ENCODE measurements around the gene HBB.
"Not testable (repeated sequence)": the region's sequence is repeated elsewhere in the genome, so short reads cannot be mapped to it uniquely, and the experiment has no call there.

Gene HBB

DNA sequence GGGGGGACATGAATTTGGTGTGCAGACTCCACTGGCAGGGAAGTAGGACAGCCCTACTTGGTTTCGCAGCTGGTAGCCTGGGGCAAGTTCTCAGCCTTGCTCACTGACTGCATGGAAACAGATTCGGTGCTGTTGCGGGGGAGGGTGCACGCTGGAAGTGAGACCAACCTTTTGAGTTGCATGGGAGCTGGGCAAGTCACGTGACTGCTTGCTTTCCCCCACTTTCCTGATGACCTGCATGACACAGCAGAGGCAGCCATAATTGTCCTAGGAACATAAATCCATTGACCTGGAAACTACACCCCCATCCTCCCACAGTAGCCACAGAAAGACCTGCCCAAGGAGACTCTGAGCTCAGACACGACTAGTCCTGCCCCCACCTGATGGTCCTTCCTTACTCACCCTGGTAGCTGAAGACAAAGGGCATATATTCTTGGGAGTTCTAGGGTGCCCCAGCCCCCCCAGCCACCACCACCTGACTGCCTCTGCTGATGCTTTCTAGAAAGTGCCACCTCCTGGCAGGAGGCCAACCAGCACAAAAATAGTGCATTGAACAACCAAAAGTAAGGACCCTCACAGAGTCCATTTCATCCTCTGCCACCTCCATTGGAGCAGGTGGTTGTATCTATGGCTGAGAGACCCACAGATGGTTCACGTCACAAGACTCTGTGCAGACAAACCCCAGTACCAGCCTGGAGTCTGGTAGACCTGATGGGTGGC is 31.8 kb upstream of the HBB start:
- no peaks in the 10 kb centered on the region for H4K20me1 ChIP-seq (ENCODE audit: insufficient read depth, low read length)
- H3K9me3 ChIP-seq (ENCODE audit: insufficient read depth, low read length), result peaks cover 3% of the 10 kb centered on the region; the same call in 1 of the 2 replicates
- no peaks in the 10 kb centered on the region for H3K27me3 ChIP-seq (ENCODE audit: low read depth, low read length)
- no peaks in the 10 kb centered on the region for H3K4me1 ChIP-seq (ENCODE audit: low read length)
- no peak overlapping the region for H2AFZ ChIP-seq (ENCODE audit: low read depth, low read length)
- H3K4me2 ChIP-seq (ENCODE audit: low read length), result no peak overlapping the region
- H3K4me3 ChIP-seq (ENCODE audit: low read length), result no peak overlapping the region
- H3K79me2 ChIP-seq (ENCODE audit: low read length), result no peaks in the 10 kb centered on the region
- H3K9ac ChIP-seq (ENCODE audit: low read length), result no peak overlapping the region
- no peak for TF ChIP-seq EZH2phosphoT487 (IDR thresholded peaks at IDR 0.05; ENCODE audit: low read depth)
- TF ChIP-seq, protein P1, sequence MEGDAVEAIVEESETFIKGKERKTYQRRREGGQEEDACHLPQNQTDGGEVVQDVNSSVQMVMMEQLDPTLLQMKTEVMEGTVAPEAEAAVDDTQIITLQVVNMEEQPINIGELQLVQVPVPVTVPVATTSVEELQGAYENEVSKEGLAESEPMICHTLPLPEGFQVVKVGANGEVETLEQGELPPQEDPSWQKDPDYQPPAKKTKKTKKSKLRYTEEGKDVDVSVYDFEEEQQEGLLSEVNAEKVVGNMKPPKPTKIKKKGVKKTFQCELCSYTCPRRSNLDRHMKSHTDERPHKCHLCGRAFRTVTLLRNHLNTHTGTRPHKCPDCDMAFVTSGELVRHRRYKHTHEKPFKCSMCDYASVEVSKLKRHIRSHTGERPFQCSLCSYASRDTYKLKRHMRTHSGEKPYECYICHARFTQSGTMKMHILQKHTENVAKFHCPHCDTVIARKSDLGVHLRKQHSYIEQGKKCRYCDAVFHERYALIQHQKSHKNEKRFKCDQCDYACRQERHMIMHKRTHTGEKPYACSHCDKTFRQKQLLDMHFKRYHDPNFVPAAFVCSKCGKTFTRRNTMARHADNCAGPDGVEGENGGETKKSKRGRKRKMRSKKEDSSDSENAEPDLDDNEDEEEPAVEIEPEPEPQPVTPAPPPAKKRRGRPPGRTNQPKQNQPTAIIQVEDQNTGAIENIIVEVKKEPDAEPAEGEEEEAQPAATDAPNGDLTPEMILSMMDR (IDR thresholded peaks at IDR 0.05; ENCODE audit: low read depth, low read length), result no peak
- no peaks in the 10 kb centered on the region for H3K36me3 ChIP-seq (replicated peaks; ENCODE audit: low read depth, low read length)
- no peak overlapping the region for H3K27ac ChIP-seq (ENCODE audit: low read length)

DNA sequence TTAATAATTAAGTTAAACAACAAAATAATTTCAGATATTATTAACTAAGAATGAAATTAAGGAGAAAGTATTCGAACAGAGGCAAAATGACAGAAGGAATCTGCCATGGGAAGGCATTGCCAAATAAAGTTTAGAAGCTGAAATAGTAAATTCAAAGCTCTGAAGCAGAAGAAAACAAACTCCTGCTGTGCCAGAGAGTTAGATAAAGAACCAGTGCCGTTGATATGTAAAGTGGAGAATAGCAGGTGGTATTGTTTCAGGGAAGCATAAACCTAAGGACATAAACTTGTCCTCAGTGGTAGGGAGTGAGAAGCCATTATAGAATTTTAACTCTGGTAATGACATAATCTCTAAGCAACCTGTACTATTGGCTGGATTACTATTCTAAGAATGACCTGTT is 30.4 kb upstream of the HBB start:
- Histone ChIP-seq H3K27me3 (ENCODE audit: low read depth, low read length) (peaks cover 6% of the 10 kb centered on the region), H3K79me2 (ENCODE audit: low read length) (no peaks in the 10 kb centered on the region), H3K9ac (ENCODE audit: low read length) (no peak overlapping the region), H3K4me2 (ENCODE audit: low read length) (no peak overlapping the region), H3K4me1 (ENCODE audit: low read length) (no peaks in the 10 kb centered on the region), H3K4me3 (ENCODE audit: low read length) (no peak overlapping the region), H3K36me3 (replicated peaks; ENCODE audit: low read depth, low read length) (no peaks in the 10 kb centered on the region), H3K27ac (ENCODE audit: low read length) (no peak overlapping the region), H2AFZ (ENCODE audit: low read depth, low read length) (no peak overlapping the region), H4K20me1 (ENCODE audit: insufficient read depth, low read length) (no peaks in the 10 kb centered on the region), H3K9me3 (ENCODE audit: insufficient read depth, low read length) (peaks cover 3% of the 10 kb centered on the region; the same call in 1 of the 2 replicates)
- TF ChIP-seq, protein P1 (IDR thresholded peaks at IDR 0.05; ENCODE audit: low read depth, low read length), result no peak
- TF ChIP-seq EZH2phosphoT487 (IDR thresholded peaks at IDR 0.05; ENCODE audit: low read depth), result no peak

DNA sequence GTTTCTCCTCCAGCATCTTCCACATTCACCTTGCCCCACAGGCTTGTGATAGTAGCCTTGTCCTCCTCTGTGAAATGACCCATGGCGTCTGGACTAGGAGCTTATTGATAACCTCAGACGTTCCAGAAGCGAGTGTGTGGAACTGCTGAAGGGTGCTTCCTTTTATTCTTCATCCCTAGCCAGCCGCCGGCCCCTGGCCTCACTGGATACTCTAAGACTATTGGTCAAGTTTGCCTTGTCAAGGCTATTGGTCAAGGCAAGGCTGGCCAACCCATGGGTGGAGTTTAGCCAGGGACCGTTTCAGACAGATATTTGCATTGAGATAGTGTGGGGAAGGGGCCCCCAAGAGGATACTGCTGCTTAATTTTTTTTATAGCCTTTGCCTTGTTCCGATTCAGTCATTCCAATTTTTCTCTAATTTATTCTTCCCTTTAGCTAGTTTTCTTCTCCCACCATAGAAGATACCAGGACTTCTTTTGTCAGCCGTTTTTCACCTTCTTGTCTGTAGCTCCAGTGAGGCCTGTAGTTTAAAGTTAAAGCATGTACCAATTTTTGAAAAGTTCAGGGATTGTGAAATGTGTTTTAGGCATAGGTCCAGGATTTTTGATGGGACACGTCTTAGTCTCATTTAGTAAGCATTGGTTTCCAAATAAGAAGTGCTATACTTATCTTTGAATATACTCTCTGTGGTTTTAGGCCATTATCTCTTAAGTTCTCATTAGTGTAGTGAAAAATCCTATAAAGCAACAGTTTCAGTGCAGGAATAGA is 28.0 kb upstream of the HBB start, which contains the start of gene HBG2:
HBG2 (minus strand) TSS at position 136 of the 768 bp plus-strand sequence; CDS start at position 83, 53 bp downstream.
- H3K27me3 ChIP-seq (ENCODE audit: low read depth, low read length), result peaks cover 12% of the 10 kb centered on the region
- H3K9me3 ChIP-seq (ENCODE audit: insufficient read depth, low read length); H2AFZ ChIP-seq (ENCODE audit: low read depth, low read length); H3K4me2 ChIP-seq (ENCODE audit: low read length); H3K27ac ChIP-seq (ENCODE audit: low read length); H3K4me3 ChIP-seq (ENCODE audit: low read length); H3K79me2 ChIP-seq (ENCODE audit: low read length); H4K20me1 ChIP-seq (ENCODE audit: insufficient read depth, low read length); H3K4me1 ChIP-seq (ENCODE audit: low read length); H3K9ac ChIP-seq (ENCODE audit: low read length); H3K36me3 ChIP-seq (replicated peaks; ENCODE audit: low read depth, low read length): not testable (repeated sequence)

DNA sequence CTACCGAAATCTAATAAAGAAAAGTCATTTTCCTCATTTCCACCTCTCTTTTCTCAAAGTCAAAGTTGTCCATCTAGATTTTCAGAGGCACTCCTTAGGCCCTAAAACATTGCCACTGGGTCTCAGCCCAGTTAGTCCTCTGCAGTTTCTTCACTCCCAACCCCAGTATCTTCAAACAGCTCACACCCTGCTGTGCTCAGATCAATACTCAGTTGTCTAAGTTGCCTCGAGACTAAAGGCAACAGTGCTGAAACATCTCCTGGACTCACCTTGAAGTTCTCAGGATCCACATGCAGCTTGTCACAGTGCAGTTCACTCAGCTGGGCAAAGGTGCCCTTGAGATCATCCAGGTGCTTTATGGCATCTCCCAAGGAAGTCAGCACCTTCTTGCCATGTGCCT is 27.2 kb upstream of the HBB start:
- not testable (repeated sequence) for H3K9ac ChIP-seq (ENCODE audit: low read length); H2AFZ ChIP-seq (ENCODE audit: low read depth, low read length); H3K4me1 ChIP-seq (ENCODE audit: low read length); H3K27ac ChIP-seq (ENCODE audit: low read length); H3K9me3 ChIP-seq (ENCODE audit: insufficient read depth, low read length); H3K4me2 ChIP-seq (ENCODE audit: low read length); H3K79me2 ChIP-seq (ENCODE audit: low read length); H3K4me3 ChIP-seq (ENCODE audit: low read length); H4K20me1 ChIP-seq (ENCODE audit: insufficient read depth, low read length); H3K36me3 ChIP-seq (replicated peaks; ENCODE audit: low read depth, low read length)
- H3K27me3 ChIP-seq (ENCODE audit: low read depth, low read length), result peaks cover 12% of the 10 kb centered on the region

DNA sequence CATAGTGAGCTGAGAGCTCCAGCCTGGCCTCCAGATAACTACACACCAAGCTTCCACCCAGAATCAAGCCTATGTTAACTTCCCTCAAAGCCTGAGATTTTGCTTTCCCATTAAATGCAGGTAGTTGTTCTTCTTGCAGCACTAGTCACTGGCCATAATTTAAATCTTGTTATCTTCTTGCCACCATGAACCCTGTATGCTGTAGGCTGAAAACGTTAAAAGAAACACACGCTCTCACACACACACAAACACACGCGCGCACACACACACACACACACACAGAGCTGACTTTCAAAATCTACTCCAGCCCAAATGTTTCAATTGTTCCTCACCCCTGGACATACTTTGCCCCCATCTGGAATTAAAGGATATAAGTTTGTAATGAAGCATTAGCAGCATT is 26.6 kb upstream of the HBB start:
- H3K36me3 ChIP-seq (replicated peaks; ENCODE audit: low read depth, low read length); H3K27ac ChIP-seq (ENCODE audit: low read length); H2AFZ ChIP-seq (ENCODE audit: low read depth, low read length); H3K9ac ChIP-seq (ENCODE audit: low read length); H3K9me3 ChIP-seq (ENCODE audit: insufficient read depth, low read length); H3K79me2 ChIP-seq (ENCODE audit: low read length); H3K4me3 ChIP-seq (ENCODE audit: low read length); H3K4me2 ChIP-seq (ENCODE audit: low read length); H3K4me1 ChIP-seq (ENCODE audit: low read length); H4K20me1 ChIP-seq (ENCODE audit: insufficient read depth, low read length): not testable (repeated sequence)
- peaks cover 12% of the 10 kb centered on the region for H3K27me3 ChIP-seq (ENCODE audit: low read depth, low read length)
